AG09319 (cell line): ENCODE measurements around the gene METTL23.

Experiments used
- DNase-seq: peaks from one replicate; pipeline ENCODE4 v3.0.0-alpha.2; 2010; ENCODE audit warnings: low read depth; ENCODE audit errors: extremely low read depth
- CTCF ChIP-seq: IDR thresholded peaks from 2 replicates; pipeline ENCODE4 v1.5.1; 2011; ENCODE audit warnings: low read depth, mild to moderate bottlenecking, inconsistent platforms, low read length, moderate library complexity

Gene METTL23

GRCh38 chr17:76772842-76773525 is 46.3 kb downstream of the METTL23 start:
- DNase-seq = peak; percentile 74
- TF ChIP-seq CTCF = no peak; the same call in 1 of the 2 replicates

DNA sequence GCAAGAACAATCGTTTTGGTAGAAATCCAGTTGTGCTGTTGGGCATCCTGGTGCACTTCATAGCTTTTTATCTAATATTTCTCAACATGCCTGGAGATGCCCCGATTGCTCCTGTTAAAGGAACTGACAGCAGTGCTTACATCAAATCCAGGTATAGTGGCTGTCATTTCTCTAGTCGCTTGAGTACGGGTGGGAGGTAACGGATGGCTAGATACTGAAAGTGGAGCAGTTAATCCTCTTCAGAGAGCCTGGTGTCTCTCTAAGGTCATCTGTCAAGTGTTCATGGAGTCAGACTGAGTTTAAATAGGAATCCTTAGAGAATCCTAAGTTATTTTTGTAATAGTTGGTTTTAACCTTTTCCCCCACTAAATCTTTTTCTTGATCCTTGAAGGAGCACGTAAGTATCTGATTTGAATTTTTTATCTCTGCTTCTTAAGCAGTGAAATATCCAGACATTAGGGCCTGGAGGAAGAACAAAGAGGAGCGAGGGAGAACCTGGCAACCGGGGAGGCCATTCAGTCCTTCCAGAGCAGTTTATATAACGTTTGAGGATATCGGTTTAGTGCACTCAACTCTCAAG is 48.5 kb downstream of the METTL23 start:
- no peak for TF ChIP-seq CTCF
- no peak for DNase-seq

GRCh38 chr17:76781056-76781982 is 54.7 kb downstream of the METTL23 start:
- TF ChIP-seq CTCF = no peak
- DNase-seq = no peak

- DNase-seq = no peak
- no peak for TF ChIP-seq CTCF
Observed at GRCh38 chr17:76783146-76783545, 56.5 kb downstream of the METTL23 start.
